Measurements from ENCODE around the gene CDH7.

GRCh38 chr18:65937180-65937579, 186.4 kb downstream of the CDH7 start:
- TF ChIP-seq ZFX (CRISPR knock-in tag; IDR thresholded peaks at IDR 0.05; ENCODE audit: low read depth) (no peak), ELK4 (CRISPR knock-in tag; IDR thresholded peaks at IDR 0.05; ENCODE audit: borderline replicate concordance) (no peak)

All from HepG2 (cell line).